KMS-11 (cell line): Measurements from ENCODE around the gene CHPF.

Experiments used
- H2AFZ ChIP-seq: fragments of 200-600 bp; sonication (generic); 2 replicates; pipeline ENCODE4 v1.6.1; 2016; ENCODE audit warnings: antibody characterized with exemption, mixed run types, low read depth
- H3K27ac ChIP-seq: fragments of 200-600 bp; sonication (generic); 2 replicates; pipeline ENCODE4 v1.6.1; 2016; ENCODE audit warnings: mild to moderate bottlenecking, mixed run types
- H3K27me3 ChIP-seq: fragments of 200-600 bp; sonication (generic); 2 replicates; pipeline ENCODE4 v1.6.1; 2017; ENCODE audit warnings: mild to moderate bottlenecking, low read depth, mixed run types, moderate library complexity; ENCODE audit not compliant: insufficient read depth
- H3K36me3 ChIP-seq: fragments of 200-600 bp; sonication (generic); 2 replicates; pipeline ENCODE4 v1.6.1; 2017; ENCODE audit warnings: mild to moderate bottlenecking, mixed run types; ENCODE audit not compliant: insufficient read depth
- H3K4me1 ChIP-seq: fragments of 200-600 bp; sonication (generic); 2 replicates; pipeline ENCODE4 v1.6.1; 2016; ENCODE audit warnings: mild to moderate bottlenecking, low read depth, mixed run types; ENCODE audit not compliant: poor library complexity, severe bottlenecking
- H3K4me2 ChIP-seq: fragments of 200-600 bp; sonication (generic); 2 replicates; pipeline ENCODE4 v1.7.0; 2016; ENCODE audit warnings: mild to moderate bottlenecking, mixed run types
- H3K4me3 ChIP-seq: fragments of 200-600 bp; sonication (generic); IDR thresholded peaks from 2 replicates; pipeline ENCODE4 v1.6.1; 2017; ENCODE audit warnings: low read depth, low read length, mixed read lengths; ENCODE audit not compliant: insufficient read depth
- H3K79me2 ChIP-seq: fragments of 200-600 bp; sonication (generic); 2 replicates; pipeline ENCODE4 v1.6.1; 2016; ENCODE audit warnings: low read depth, mixed run types; ENCODE audit not compliant: insufficient read depth
- H3K9ac ChIP-seq: fragments of 200-600 bp; sonication (generic); 2 replicates; pipeline ENCODE4 v1.6.1; 2016; ENCODE audit warnings: mild to moderate bottlenecking, mixed run types
- H4K20me1 ChIP-seq: fragments of 200-600 bp; sonication (generic); 2 replicates; pipeline ENCODE4 v1.6.1; 2016; ENCODE audit warnings: mild to moderate bottlenecking, mixed run types; ENCODE audit not compliant: insufficient read depth
- TF ChIP-seq, protein P1 (sequence below): fragments of 200-600 bp; sonication (generic); conservative IDR thresholded peaks from 2 replicates; pipeline ENCODE4 v1.6.1; 2017; ENCODE audit warnings: low read depth, mild to moderate bottlenecking, antibody characterized with exemption, low read length, moderate library complexity, mixed read lengths

CHPF gene

DNA sequence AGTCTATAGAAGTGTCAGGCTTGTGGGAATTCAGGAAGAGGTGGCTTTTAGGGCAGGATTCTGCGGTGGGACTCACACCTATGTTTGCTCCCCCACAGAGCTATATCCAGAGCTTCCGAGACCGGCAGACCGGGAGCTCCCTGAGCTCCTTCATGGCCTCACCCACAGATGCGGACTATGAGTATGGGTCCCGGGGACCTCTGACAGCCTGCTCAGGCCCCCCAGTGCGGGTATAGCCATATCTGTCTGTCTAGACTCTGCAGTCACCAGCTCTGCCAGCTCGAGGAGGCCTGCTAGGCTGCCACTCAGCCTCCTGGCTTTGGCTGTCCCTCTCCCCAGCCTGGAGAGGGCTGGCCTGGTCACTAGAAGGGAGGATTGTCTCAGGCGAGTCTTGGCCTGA is 6.0 kb upstream of the CHPF start:
- Histone ChIP-seq H3K4me1 (no peaks in the 10 kb centered on the region), H3K9ac (no peak overlapping the region), H3K4me3 (no peak overlapping the region), H3K27me3 (peaks cover 79% of the 10 kb centered on the region), H3K79me2 (no peaks in the 10 kb centered on the region), H3K36me3 (no peaks in the 10 kb centered on the region), H3K4me2 (no peak overlapping the region), H3K27ac (no peak overlapping the region), H4K20me1 (no peaks in the 10 kb centered on the region), H2AFZ (no peak overlapping the region)
- TF ChIP-seq, protein P1, sequence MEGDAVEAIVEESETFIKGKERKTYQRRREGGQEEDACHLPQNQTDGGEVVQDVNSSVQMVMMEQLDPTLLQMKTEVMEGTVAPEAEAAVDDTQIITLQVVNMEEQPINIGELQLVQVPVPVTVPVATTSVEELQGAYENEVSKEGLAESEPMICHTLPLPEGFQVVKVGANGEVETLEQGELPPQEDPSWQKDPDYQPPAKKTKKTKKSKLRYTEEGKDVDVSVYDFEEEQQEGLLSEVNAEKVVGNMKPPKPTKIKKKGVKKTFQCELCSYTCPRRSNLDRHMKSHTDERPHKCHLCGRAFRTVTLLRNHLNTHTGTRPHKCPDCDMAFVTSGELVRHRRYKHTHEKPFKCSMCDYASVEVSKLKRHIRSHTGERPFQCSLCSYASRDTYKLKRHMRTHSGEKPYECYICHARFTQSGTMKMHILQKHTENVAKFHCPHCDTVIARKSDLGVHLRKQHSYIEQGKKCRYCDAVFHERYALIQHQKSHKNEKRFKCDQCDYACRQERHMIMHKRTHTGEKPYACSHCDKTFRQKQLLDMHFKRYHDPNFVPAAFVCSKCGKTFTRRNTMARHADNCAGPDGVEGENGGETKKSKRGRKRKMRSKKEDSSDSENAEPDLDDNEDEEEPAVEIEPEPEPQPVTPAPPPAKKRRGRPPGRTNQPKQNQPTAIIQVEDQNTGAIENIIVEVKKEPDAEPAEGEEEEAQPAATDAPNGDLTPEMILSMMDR, result no peak

DNA sequence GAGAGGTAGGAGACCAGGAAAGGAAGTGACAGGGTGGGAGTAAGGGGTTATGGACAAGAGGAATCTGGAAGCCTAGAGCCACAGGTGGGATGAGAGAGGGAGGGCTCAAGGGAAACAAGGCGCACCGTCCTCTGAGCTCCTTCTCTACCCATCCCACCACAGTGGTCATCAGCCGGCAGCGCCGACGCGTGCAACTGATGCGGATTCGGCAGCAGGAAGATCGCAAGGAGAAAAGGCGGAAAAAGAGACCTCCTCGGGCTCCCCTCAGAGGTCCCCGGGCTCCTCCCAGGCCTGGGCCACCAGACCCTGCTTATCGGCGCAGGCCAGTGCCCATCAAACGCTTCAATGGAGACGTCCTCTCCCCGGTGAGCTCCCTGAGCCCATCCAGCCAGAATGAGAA is 5.4 kb upstream of the CHPF start:
- Histone ChIP-seq H3K9ac (no peak overlapping the region), H3K36me3 (no peaks in the 10 kb centered on the region), H3K4me2 (no peak overlapping the region), H3K4me1 (no peaks in the 10 kb centered on the region), H3K79me2 (no peaks in the 10 kb centered on the region), H4K20me1 (no peaks in the 10 kb centered on the region), H2AFZ (no peak overlapping the region), H3K4me3 (no peak overlapping the region), H3K27me3 (peaks cover 80% of the 10 kb centered on the region), H3K27ac (no peak overlapping the region)
- TF ChIP-seq, protein P1, result no peak

DNA sequence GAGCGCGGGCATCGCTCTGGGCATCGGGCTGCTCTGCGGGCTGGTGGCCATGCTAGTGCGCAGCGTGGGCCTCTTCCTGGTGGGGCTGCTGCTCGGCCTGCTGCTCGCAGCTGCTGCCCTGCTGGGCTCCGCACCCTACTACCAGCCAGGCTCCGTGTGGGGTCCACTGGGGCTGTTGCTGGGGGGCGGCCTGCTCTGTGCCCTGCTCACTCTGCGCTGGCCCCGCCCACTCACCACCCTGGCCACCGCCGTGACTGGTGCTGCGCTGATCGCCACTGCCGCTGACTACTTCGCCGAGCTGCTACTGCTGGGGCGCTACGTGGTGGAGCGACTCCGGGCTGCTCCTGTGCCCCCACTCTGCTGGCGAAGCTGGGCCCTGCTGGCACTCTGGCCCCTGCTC is 4.0 kb upstream of the CHPF start:
- no peaks in the 10 kb centered on the region for H3K36me3 ChIP-seq
- H3K4me2 ChIP-seq, result no peak overlapping the region
- no peaks in the 10 kb centered on the region for H4K20me1 ChIP-seq
- no peak overlapping the region for H3K27ac ChIP-seq
- H3K79me2 ChIP-seq, result no peaks in the 10 kb centered on the region
- TF ChIP-seq, protein P1, result no peak
- no peak overlapping the region for H2AFZ ChIP-seq
- no peak overlapping the region for H3K9ac ChIP-seq
- H3K27me3 ChIP-seq, result peaks cover 69% of the 10 kb centered on the region
- no peaks in the 10 kb centered on the region for H3K4me1 ChIP-seq
- no peak overlapping the region for H3K4me3 ChIP-seq

DNA sequence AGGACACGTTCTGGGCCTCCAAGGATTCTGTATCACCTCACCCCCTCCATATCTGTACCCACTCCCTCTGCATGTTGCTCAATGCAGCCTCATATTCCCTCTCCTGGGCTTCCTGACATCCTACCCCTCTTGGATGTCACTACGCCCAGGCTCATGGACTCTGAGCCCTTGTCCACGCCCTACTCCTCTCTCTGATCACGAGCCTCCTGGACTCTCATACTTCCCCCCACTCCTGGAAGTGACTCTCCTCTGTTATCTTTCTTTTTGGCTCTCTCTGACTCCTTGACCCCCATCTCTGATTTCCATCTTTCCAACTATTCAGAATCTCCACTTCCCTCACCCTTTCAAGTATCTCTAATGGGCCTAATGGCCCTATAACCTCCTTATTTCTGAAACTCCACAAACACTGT is 2.3 kb upstream of the CHPF start:
- Histone ChIP-seq H3K27me3 (peaks cover 60% of the 10 kb centered on the region), H3K79me2 (no peaks in the 10 kb centered on the region), H4K20me1 (no peaks in the 10 kb centered on the region), H3K4me2 (no peak overlapping the region), H3K4me3 (no peak overlapping the region), H3K27ac (no peak overlapping the region), H3K4me1 (peaks cover 4% of the 10 kb centered on the region), H3K9ac (no peak overlapping the region), H3K36me3 (no peaks in the 10 kb centered on the region), H2AFZ (no peak overlapping the region)
- TF ChIP-seq, protein P1, result no peak
